Ishikawa (cell line): ENCODE measurements around the gene TMOD4.

Source experiments
- EGR1 ChIP-seq: IDR thresholded peaks from 2 replicates; pipeline ENCODE4 v1.6.1; 2012
- EP300 ChIP-seq: IDR thresholded peaks from 2 replicates; pipeline ENCODE4 v1.6.1; 2012; ENCODE audit warnings: borderline replicate concordance
- NFIC ChIP-seq: IDR thresholded peaks from 2 replicates; pipeline ENCODE4 v1.6.1; 2012
- RAD21 ChIP-seq: IDR thresholded peaks from 2 replicates; pipeline ENCODE4 v1.6.1; 2012; ENCODE audit warnings: low read depth
- TAF1 ChIP-seq: IDR thresholded peaks from 2 replicates; pipeline ENCODE4 v1.6.1; 2012; ENCODE audit warnings: low read depth, mild to moderate bottlenecking
- TCF12 ChIP-seq: IDR thresholded peaks from 2 replicates; pipeline ENCODE4 v1.6.1; 2012; ENCODE audit warnings: low read depth
- TEAD4 ChIP-seq: IDR thresholded peaks from 2 replicates; pipeline ENCODE4 v1.6.1; 2012
- ZBTB7A ChIP-seq: IDR thresholded peaks from 2 replicates; pipeline ENCODE4 v1.6.1; 2012; ENCODE audit warnings: low read depth

TMOD4 gene

GRCh38 chr1:151124763-151125403 is 50.9 kb downstream of the TMOD4 start:
- TF ChIP-seq TAF1 (no peak), NFIC (no peak), RAD21 (no peak), EP300 (no peak), ZBTB7A (no peak), TCF12 (no peak), EGR1 (no peak), TEAD4 (no peak)
